GM13977 (cell line): Measurements from ENCODE around the gene TRIM51.
"Not testable (repeated sequence)": the region's sequence is repeated elsewhere in the genome, so short reads cannot be mapped to it uniquely, and the experiment has no call there.

ENCODE experiments used
- DNase-seq: peaks from one replicate; pipeline ENCODE4 v3.0.0; 2012; ENCODE audit warnings: low spot score
- in situ Hi-C: fragments of 300-500 bp; cut with MboI; formaldehyde crosslinking; loops from one replicate; pipeline ENCODE4 v1.12.0; 2022; ENCODE audit warnings: low sequenced_read_pairs, low pct_unique_long_range_greater_than_20kb, mixed read lengths, inconsistent platforms; ENCODE audit not compliant: unreplicated experiment
- TF ChIP-seq, protein P1 (sequence below): IDR thresholded peaks from 2 replicates; pipeline ENCODE4 v1.5.1; 2012; ENCODE audit warnings: mild to moderate bottlenecking, control low read depth; ENCODE audit not compliant: insufficient read depth; ENCODE audit errors: extremely low read depth, missing control alignments

The TRIM51 gene, protein sequence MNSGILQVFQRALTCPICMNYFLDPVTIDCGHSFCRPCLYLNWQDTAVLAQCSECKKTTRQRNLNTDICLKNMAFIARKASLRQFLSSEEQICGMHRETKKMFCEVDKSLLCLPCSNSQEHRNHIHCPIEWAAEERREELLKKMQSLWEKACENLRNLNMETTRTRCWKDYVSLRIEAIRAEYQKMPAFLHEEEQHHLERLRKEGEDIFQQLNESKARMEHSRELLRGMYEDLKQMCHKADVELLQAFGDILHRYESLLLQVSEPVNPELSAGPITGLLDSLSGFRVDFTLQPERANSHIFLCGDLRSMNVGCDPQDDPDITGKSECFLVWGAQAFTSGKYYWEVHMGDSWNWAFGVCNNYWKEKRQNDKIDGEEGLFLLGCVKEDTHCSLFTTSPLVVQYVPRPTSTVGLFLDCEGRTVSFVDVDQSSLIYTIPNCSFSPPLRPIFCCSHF

DNA sequence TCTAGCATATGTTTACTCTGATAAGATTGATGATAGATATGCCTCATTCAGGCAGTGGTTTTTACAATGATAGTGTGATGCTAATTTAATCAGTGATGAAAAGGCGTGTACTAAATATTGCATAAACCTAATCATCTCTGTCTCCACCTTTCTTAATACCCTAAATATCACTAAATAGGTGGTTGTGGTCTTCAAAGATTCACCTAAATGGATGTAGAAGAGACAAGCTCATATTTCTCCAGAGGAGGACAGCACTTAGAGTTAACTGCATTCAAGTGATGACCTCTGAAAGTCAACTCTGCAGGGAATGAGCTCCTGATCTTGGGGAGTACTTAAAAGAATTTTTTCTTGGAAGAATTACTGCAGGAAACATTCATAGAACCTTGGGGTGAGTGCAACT lies at the start of gene TRIM51:
TRIM51 (plus strand) TSS at position 301 of the 400 bp plus-strand sequence. CDS start 2,132 bp downstream, outside the sequence.
- in situ Hi-C loops, result not testable (repeated sequence)

GRCh38 chr11:55838452-55838851 lies 44.6 kb upstream of the TRIM51 start, which contains the start of gene OR5D16:
TSS of gene OR5D16 (plus strand) at chr11:55838752. CDS start at chr11:55838752, 0 bp downstream.
- TF ChIP-seq, protein P1, sequence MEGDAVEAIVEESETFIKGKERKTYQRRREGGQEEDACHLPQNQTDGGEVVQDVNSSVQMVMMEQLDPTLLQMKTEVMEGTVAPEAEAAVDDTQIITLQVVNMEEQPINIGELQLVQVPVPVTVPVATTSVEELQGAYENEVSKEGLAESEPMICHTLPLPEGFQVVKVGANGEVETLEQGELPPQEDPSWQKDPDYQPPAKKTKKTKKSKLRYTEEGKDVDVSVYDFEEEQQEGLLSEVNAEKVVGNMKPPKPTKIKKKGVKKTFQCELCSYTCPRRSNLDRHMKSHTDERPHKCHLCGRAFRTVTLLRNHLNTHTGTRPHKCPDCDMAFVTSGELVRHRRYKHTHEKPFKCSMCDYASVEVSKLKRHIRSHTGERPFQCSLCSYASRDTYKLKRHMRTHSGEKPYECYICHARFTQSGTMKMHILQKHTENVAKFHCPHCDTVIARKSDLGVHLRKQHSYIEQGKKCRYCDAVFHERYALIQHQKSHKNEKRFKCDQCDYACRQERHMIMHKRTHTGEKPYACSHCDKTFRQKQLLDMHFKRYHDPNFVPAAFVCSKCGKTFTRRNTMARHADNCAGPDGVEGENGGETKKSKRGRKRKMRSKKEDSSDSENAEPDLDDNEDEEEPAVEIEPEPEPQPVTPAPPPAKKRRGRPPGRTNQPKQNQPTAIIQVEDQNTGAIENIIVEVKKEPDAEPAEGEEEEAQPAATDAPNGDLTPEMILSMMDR, result no peak
- in situ Hi-C loops, result no loop called here
- no peak for DNase-seq

More for the DNA sequence above, at the start of gene TRIM51:
- not testable (repeated sequence) for DNase-seq

DNA sequence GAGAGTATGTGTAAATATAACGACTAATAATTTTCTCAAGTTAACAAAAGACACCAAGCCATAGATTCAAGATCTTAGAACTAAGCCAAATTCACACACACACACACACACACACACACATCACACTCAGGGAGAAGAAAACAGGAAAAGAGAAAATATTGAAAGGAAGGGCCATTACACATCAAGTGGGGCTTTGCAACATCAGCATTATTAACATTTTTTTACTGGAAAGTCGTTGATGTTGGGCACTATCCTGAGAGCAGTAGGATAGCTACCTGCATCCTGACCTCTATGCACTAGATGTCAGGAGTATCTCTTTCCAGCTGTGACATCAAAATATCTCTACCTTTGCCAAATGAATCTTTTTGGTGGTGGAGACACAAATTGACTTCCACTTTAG lies 35.6 kb upstream of the TRIM51 start:
- DNase-seq, result no peak
- TF ChIP-seq, protein P1, result no peak
- in situ Hi-C loops, result no loop called here

GRCh38 chr11:55849037-55849436 lies 34.1 kb upstream of the TRIM51 start:
- TF ChIP-seq, protein P1, result no peak
- in situ Hi-C loops, result no loop called here
- DNase-seq, result no peak

DNA sequence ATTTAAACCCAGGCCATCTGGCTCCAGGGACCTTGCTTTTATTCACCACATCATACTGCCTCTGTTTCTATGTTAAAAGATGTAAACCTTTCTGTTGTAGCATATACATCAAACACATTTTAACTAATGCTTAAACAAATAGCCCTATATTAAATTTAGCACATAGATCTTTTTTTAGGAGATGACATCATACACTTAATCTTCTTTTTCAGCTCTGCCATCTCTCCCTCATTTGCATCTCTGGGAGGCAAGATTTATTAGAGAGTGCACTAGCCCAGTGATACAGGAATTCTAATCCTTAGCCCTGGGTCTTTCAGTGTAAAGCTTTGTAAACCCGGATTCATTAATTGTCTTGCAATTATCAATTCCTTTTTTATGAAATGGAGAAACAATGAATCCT lies 31.0 kb upstream of the TRIM51 start:
- in situ Hi-C loops, result no loop called here
- TF ChIP-seq, protein P1, result no peak
- no peak for DNase-seq

DNA sequence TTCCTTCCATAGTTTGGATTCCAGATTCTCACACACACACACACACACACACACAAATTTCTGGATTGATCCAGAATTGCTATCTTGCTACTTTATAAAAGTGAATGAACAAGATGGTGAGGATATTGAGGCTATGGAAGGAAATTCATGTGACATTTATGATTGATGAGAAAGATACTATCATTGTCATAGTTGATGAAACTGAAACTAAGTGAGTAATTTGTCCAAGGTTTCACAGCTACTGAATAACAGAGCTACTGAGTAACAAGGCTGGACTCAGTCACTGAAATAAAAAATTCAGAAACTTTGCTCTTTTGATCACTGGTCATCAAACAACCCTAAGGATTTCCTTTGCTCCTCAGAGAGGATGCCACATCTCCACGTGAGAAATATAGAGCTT lies 28.4 kb upstream of the TRIM51 start:
- TF ChIP-seq, protein P1, result no peak
- DNase-seq, result no peak
- in situ Hi-C loops, result no loop called here

GRCh38 chr11:55867354-55867753 lies 15.7 kb upstream of the TRIM51 start:
- in situ Hi-C loops, DNase-seq: not testable (repeated sequence)

DNA sequence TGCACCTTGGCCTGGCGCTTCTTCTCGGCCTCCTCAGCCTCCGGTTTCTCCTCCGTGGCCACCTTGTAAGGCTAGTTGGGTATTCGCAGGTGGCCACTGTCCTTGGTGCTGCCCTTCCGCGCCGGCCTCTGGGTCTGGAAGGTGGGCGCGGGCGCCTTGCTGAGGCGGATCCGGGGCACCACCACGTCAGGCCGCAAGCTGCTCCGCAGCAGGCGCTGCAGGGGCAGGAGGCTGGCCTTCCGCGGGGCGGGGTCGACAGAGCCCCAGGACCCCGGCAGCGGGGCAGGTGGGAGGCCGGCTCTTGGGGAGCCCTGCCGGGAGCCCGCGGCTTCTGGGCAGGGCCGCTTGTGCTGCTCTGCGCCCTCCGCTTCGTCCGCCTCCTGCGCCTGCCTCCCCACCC lies 10.4 kb upstream of the TRIM51 start:
- in situ Hi-C loops, DNase-seq: not testable (repeated sequence)

DNA sequence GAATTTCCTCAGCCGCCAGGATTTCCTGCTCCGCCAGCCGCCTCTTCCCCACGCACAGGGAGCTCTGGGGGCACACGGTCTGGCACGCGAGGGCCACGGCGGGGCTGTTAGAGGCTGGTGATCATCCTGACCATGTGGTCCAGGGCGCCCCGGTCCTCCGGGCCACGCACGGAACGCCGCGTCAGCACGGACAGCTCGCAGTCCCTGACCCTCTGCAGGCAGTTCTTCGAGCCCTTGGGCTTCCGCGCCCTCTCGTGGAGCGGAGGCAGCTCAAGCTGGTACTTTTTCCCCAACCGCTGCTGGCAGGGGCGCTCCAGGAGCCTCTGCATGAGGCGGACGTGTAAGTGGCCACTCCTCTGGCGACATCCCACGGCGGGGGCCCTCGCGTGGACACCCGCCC lies 10.0 kb upstream of the TRIM51 start:
- in situ Hi-C loops, DNase-seq: not testable (repeated sequence)

DNA sequence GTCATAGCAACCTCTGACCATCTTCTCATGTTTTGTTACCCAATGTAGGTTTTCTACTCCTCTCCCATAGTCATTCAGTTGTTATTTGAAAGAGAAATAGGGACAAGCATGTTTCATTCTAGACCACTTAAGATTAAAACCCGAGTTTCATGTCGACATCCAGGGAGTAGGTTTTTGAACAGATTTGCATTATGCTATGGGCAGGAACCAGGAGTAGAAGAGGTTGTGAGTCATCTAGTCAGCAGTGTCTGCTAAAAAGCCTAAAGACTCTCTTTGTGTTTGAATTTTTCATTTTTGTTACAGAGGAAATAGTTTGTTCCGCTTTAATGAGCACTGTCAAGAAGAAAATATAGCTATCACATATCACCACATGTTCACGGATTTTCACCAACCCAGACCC lies 1.9 kb downstream of the TRIM51 start:
- in situ Hi-C loops, DNase-seq: not testable (repeated sequence)

GRCh38 chr11:55885481-55885880 lies 2.4 kb downstream of the TRIM51 start:
- DNase-seq, in situ Hi-C loops: not testable (repeated sequence)
